ENCODE data around the gene TUG1.

Gene TUG1

GRCh38 chr22:30968015-30968923 lies 796 bp upstream of the TUG1 start, which contains the start of gene MORC2:
Gene MORC2, minus strand, starts transcription at chr22:30968774. Its CDS starts 885 bp downstream, at chr22:30967889.
- H3K79me2 ChIP-seq (ENCODE audit: insufficient read depth, low read depth): peaks cover 54% of the 10 kb centered on the region
- peak within 1 kb of the TSS; percentile 91 for H3K4me2 ChIP-seq
- peak within 1 kb of the TSS; percentile 90 for H3K9ac ChIP-seq
- no peak for TF ChIP-seq CTCF (conservative IDR thresholded peaks at IDR 0.05; ENCODE audit: low read depth, low read length)
- H3K36me3 ChIP-seq (ENCODE audit: insufficient read depth): no peaks in the 10 kb centered on the region; the same call in 1 of the 2 replicates
- H3K27me3 ChIP-seq (ENCODE audit: insufficient read depth, low read depth): no peaks in the 10 kb centered on the region
- peak within 1 kb of the TSS; percentile 60 for H2AFZ ChIP-seq (ENCODE audit: low read depth)
- H3K4me1 ChIP-seq (ENCODE audit: low read depth, poor library complexity, severe bottlenecking): peaks cover 28% of the 10 kb centered on the region
- no peak within 1 kb of the TSS for H3K4me3 ChIP-seq (IDR thresholded peaks at IDR 0.05; ENCODE audit: insufficient read depth, low read depth, low read length)
- H4K20me1 ChIP-seq (ENCODE audit: insufficient read depth): no peaks in the 10 kb centered on the region; the same call in 1 of the 2 replicates
- H3K27ac ChIP-seq: peak within 1 kb of the TSS; percentile 77

- Histone ChIP-seq H4K20me1 (ENCODE audit: insufficient read depth) (no peaks in the 10 kb centered on the region; the same call in 1 of the 2 replicates), H3K27ac (peak overlapping the region; percentile 77), H3K4me1 (ENCODE audit: low read depth, poor library complexity, severe bottlenecking) (peaks cover 28% of the 10 kb centered on the region), H2AFZ (ENCODE audit: low read depth) (peak overlapping the region; percentile 60), H3K4me2 (peak overlapping the region; percentile 91), H3K79me2 (ENCODE audit: insufficient read depth, low read depth) (peaks cover 54% of the 10 kb centered on the region), H3K27me3 (ENCODE audit: insufficient read depth, low read depth) (no peaks in the 10 kb centered on the region), H3K9ac (peak overlapping the region; percentile 90), H3K36me3 (ENCODE audit: insufficient read depth) (no peaks in the 10 kb centered on the region; the same call in 1 of the 2 replicates), H3K4me3 (IDR thresholded peaks at IDR 0.05; ENCODE audit: insufficient read depth, low read depth, low read length) (no peak overlapping the region)
- no peak for TF ChIP-seq CTCF (conservative IDR thresholded peaks at IDR 0.05; ENCODE audit: low read depth, low read length)
Observed at GRCh38 chr22:30969532-30970355, 679 bp downstream of the TUG1 start.

- Histone ChIP-seq H3K9ac (peak overlapping the region; percentile 90; the same call in 1 of the 2 replicates), H2AFZ (ENCODE audit: low read depth) (no peak overlapping the region), H3K4me2 (peak overlapping the region; percentile 91), H3K79me2 (ENCODE audit: insufficient read depth, low read depth) (peaks cover 54% of the 10 kb centered on the region), H3K4me1 (ENCODE audit: low read depth, poor library complexity, severe bottlenecking) (peaks cover 28% of the 10 kb centered on the region), H3K27ac (no peak overlapping the region), H3K27me3 (ENCODE audit: insufficient read depth, low read depth) (no peaks in the 10 kb centered on the region), H3K36me3 (ENCODE audit: insufficient read depth) (no peaks in the 10 kb centered on the region; the same call in 1 of the 2 replicates), H3K4me3 (IDR thresholded peaks at IDR 0.05; ENCODE audit: insufficient read depth, low read depth, low read length) (no peak overlapping the region), H4K20me1 (ENCODE audit: insufficient read depth) (no peaks in the 10 kb centered on the region; the same call in 1 of the 2 replicates)
- TF ChIP-seq CTCF (conservative IDR thresholded peaks at IDR 0.05; ENCODE audit: low read depth, low read length): no peak
Observed at GRCh38 chr22:30970356-30970746, 1.3 kb downstream of the TUG1 start.

GRCh38 chr22:30978304-30978962 lies 9.4 kb downstream of the TUG1 start:
- no peak overlapping the region for H3K27ac ChIP-seq
- H3K79me2 ChIP-seq (ENCODE audit: insufficient read depth, low read depth): peaks cover 4% of the 10 kb centered on the region
- H3K4me3 ChIP-seq (IDR thresholded peaks at IDR 0.05; ENCODE audit: insufficient read depth, low read depth, low read length): no peak overlapping the region
- H3K36me3 ChIP-seq (ENCODE audit: insufficient read depth): no peaks in the 10 kb centered on the region; the same call in 1 of the 2 replicates
- no peaks in the 10 kb centered on the region for H3K27me3 ChIP-seq (ENCODE audit: insufficient read depth, low read depth)
- H2AFZ ChIP-seq (ENCODE audit: low read depth): no peak overlapping the region
- no peaks in the 10 kb centered on the region for H4K20me1 ChIP-seq (ENCODE audit: insufficient read depth)
- no peak overlapping the region for H3K9ac ChIP-seq
- peaks cover 21% of the 10 kb centered on the region for H3K4me1 ChIP-seq (ENCODE audit: low read depth, poor library complexity, severe bottlenecking)
- peak overlapping the region; percentile 5; the same call in 1 of the 2 replicates for H3K4me2 ChIP-seq
- no peak for TF ChIP-seq CTCF (conservative IDR thresholded peaks at IDR 0.05; ENCODE audit: low read depth, low read length)
